Measurements from ENCODE around the gene ST3GAL3.
"Not testable (repeated sequence)": the region's sequence is repeated elsewhere in the genome, so short reads cannot be mapped to it uniquely, and the experiment has no call there.

The ST3GAL3 gene

GRCh38 chr1:43703836-43704235, 3.5 kb upstream of the ST3GAL3 start:
- no peak for DNase-seq (ENCODE audit: low read depth in 4 of 4, low spot score in 1 of 4)

- no peak for DNase-seq (ENCODE audit: low read depth in 4 of 4, low spot score in 1 of 4)
These were observed 2.5 kb upstream of the ST3GAL3 start for GRCh38 chr1:43704838-43705237.

- DNase-seq (ENCODE audit: low read depth in 4 of 4, low spot score in 1 of 4) = no peak
These were observed 2.0 kb upstream of the ST3GAL3 start for GRCh38 chr1:43705334-43705733.

DNA sequence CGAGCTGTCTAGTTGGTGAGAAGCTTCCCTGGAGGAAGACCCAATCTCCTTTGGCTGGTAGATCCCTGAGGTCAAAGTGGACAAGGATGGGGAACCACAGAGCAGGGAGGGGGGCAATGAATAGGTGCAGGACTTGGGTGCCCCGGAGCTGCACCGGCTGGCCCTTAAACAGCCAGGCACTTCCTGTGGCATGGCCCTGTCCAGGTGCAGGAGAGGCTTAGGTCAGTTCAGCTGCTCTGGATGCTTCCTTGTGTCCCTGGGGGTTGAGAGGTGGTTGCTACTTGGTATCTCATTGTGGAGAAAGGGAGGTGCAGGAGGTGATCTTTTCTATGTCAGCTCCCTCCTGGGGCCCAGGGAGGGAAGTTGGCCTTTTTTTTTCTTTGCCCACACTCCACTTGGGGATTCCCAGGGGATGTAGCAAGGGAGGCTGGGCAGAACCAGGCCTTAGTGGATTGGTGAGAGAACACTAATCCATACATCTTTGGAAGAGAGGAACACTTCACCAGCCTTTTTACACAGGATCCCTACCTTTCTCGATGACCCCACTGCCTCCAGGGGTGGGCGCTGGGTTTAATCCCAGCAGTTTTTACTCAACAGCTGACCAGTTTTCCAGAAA, 1.2 kb upstream of the ST3GAL3 start:
- DNase-seq (ENCODE audit: low read depth in 4 of 4, low spot score in 1 of 4) = no peak

DNA sequence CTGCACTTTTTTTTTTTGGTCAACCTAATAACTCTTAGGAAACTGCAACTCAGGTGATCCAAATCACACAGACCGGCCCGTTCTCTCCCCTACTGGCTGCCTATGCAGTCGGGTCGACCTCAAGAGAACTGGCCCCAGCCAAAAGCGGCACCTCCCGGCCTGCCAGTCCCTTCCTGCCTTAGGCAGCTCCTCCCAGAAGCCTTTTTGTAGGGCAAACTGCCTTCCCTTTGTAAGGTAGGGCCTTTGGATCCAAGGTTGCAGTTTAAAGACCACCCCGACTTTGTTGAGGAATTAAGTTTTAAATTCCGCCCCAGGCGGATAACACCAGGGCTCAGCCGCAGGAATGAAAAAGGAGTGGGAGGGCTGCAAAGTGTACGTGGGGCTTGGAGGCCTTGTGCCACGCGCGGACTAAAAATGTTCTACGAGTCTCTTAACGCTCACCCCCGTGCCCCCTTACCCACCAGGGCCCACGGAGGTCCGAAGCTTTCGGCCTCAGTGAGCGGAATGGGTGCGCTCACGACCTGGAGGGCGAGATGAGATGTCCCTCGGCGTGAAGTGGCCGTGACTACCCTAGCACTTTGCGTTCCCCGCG, 642 bp upstream of the ST3GAL3 start:
- DNase-seq (ENCODE audit: low read depth in 4 of 4, low spot score in 1 of 4) = peak in 1 of 4 experiments; percentile 7

DNA sequence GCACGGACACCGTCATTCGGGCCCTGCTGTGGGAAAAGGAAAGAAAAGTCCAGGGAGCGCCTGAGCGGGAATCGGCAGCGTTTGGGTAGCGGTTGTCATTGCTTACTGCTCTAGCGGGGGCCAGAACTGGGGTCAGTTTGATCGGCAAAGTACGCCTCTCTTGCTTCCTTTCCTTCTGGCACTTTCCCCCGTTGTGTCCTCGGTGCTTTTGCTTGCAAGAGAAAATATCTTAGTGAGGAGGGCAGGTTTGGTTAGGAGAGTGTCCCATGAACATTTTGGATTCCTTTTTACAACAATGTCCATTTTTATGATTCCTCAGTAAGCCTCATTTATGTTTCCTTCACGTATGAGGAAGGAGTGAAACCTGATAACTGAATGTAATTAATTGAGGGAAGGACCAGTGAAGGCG, 670 bp downstream of the ST3GAL3 start:
- DNase-seq (ENCODE audit: low read depth in 4 of 4, low spot score in 1 of 4) = peak in 1 of 4 experiments; percentile 10

GRCh38 chr1:43711049-43711448, 3.7 kb downstream of the ST3GAL3 start:
- no peak for DNase-seq (ENCODE audit: low read depth in 4 of 4, low spot score in 1 of 4)

DNA sequence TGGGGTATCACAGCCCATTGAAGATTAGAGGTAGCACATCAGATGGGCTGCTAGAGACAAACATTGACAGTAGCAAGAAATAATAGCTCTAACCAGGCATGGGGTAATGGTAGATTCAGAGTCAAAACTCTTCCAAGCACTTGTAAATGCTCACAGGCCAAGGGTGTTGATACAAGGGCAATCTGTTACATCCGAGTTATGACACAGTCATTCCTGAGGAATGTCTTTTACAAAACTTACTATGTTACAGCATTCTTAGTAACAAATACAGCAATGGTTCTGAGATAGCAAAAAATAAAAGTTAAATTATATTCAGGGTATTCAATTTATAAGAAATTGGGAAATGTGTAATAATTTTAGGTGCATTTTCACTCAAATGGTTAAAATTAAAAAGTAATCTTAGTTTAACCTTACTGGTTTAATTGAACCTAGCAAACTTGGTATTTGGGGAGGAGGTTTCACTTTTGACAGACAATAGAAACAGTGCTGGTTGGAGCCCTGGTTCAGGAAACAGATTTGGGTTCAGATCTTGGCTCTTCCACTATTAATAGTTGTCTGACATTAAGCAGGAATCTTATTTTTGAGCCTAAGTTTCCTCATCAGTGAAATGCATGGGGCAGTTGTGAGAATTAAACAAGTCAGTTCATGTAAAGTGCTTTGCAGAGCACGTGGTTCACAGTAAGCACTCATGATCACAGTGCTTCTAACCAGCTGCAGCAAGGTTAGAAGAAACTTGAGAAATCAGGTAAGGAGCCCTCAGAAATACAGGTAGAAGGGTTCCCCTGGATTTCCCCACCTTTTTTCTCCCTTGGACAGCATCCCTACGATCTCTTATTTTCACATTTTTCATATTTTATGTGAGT, 4.4 kb downstream of the ST3GAL3 start:
- DNase-seq (ENCODE audit: low read depth in 4 of 4, low spot score in 1 of 4) = no peak

GRCh38 chr1:43716559-43717281, 9.4 kb downstream of the ST3GAL3 start:
- no peak for DNase-seq (ENCODE audit: low read depth in 4 of 4, low spot score in 1 of 4)

- DNase-seq (ENCODE audit: low read depth in 4 of 4, low spot score in 1 of 4) = no peak
These were observed 11.7 kb downstream of the ST3GAL3 start for GRCh38 chr1:43719063-43719462.

- DNase-seq (ENCODE audit: low read depth in 4 of 4, low spot score in 1 of 4) = not testable (repeated sequence)
These were observed 12.5 kb downstream of the ST3GAL3 start for GRCh38 chr1:43719670-43720419.

- DNase-seq (ENCODE audit: low read depth in 4 of 4, low spot score in 1 of 4) = no peak
These were observed 15.5 kb downstream of the ST3GAL3 start for GRCh38 chr1:43722810-43723209.

DNA sequence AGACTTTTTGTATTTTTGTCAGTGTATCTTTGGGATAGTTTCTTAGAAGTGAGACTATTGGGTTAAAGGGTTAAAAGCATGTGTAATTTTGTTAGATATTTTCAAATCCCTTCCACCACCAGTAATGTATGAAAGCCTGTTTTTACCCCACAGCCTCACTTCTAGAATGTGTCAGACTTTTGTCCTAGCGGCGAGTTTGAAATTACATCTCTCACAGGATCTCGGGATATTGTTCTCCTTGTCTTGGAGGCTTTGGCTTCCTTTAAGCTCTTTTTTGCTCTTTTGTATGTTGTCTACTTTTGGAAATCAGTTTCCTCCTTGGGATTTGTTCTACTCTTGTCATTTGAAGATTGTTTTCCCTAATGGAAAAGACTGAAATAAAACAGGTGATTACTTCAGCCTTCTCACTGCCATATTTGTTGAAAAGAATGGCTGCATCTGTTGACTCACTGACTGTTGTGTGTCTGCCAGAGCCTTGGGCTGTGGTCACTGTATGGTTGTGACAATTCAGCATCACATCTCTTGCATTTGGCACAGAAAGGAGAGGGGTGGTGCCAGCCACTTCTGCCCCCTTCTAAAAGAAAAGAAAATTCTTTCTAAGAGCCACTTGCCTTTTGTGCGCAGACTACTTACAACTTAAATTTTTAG, 22.6 kb downstream of the ST3GAL3 start:
- DNase-seq (ENCODE audit: low read depth in 4 of 4, low spot score in 1 of 4) = no peak

DNA sequence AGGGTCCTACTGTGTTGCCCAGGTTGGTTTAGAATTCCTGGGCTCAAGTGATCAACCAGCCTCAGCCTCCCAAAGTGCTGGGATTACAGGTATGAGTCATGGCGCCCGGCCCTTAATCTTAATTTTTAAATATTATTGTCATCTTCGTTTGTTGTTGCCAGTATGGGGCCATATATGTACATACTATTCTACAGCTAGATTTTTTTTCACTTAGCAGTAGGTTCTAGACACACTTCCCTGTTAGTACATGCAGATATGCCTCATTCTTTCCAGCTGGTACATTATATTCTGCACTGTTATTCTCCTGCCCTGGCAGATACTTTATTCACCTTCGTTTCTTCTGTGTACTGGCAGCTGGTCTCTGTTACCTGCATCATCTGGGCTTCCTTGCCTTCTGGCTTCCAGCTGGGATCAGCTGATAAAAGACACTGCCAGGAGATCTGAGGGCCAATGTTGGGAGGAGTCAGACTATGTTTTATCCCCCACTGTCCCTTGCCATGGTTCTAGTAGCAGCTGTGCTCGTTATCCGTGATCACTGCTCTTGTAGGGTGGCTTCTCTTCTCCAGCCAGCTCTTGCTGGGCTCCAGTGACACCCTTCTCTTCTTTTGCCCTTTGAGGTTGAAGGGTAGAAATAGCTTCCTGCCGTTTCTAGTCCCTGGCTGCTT, 24.7 kb downstream of the ST3GAL3 start:
- no peak for DNase-seq (ENCODE audit: low read depth in 4 of 4, low spot score in 1 of 4)

DNA sequence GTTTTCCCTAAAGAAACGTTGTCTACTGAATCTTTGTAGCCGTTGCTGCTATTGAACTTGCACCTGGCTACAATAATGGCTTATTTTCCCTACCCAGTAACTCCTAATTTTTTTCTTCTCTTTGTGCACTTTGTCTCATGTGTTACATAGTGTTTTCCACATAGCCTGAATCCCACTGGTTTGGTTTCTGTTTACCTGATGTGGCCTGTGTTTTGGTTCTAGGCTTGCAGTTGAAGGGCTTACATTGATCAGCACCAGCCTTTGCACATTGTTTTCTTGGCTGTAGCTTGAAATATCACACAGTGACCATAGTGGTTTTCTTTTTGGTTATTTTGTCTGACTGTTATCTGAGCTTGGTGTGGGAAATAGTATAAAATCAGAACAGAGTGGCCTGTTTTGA, 29.5 kb downstream of the ST3GAL3 start:
- DNase-seq (ENCODE audit: low read depth in 4 of 4, low spot score in 1 of 4) = no peak

- no peak for DNase-seq (ENCODE audit: low read depth in 4 of 4, low spot score in 1 of 4)
These were observed 34.7 kb downstream of the ST3GAL3 start for GRCh38 chr1:43742026-43742425.

DNA sequence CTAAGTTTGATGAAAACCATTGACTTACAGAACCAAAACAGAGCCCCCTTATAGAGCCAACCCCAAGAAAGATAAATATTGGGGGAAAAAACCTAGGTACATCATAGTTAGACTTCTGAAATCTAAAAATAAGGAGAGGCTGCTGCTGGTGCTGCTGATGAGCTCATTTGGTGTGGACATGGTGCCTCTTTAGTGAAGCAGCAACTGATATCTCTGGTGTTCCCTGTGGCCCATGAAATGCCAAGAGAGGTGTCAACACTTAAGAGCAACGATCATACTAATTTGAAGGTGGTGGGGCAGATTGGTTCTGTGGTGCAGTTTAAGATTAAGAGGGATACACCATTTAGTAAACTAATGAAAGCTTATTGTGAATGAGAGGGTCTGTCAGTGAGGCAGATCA, 35.9 kb downstream of the ST3GAL3 start:
- DNase-seq (ENCODE audit: low read depth in 4 of 4, low spot score in 1 of 4) = no peak

GRCh38 chr1:43747736-43748135, 40.4 kb downstream of the ST3GAL3 start:
- DNase-seq (ENCODE audit: low read depth in 4 of 4, low spot score in 1 of 4) = no peak

GRCh38 chr1:43750083-43750482, 42.7 kb downstream of the ST3GAL3 start:
- DNase-seq (ENCODE audit: low read depth in 4 of 4, low spot score in 1 of 4) = no peak

GRCh38 chr1:43753422-43753821, 46.1 kb downstream of the ST3GAL3 start:
- no peak for DNase-seq (ENCODE audit: low read depth in 4 of 4, low spot score in 1 of 4)

All from stimulated activated CD4-positive, alpha-beta T cell treated with anti-CD3 and anti-CD28 coated beads, Interleukin-1b, Interleukin-23, amount 100 ng/mL, for 24 hours (primary cell).